Measurements from ENCODE around the gene DDX54.

DNA sequence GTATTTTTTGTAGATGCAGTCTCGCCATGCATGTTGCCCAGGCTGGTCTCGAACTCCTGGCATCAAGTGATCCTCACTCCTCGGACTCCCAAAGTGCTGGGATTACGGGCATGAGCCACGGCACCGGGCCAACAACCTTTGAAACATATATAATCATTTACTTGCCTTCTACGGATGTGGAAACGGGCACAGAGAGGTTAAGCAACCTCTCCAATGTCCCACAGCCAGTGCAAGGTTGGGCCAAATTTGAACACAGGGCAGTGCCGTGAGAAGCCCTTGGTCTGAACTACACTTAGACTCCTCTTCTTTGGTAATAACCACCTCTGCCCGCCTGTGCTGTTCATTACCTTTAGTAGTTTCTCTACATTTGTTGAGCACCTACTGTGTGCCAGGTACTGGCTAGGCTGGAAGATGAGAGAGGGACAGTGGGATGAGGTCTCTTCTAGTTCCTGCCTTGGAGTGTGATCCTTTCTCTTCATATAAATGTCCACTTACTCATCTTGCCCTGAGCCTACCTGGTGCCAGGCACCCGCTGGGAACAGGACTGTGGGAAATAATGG lies 2.2 kb downstream of the DDX54 start:
- TF ChIP-seq, protein P1, sequence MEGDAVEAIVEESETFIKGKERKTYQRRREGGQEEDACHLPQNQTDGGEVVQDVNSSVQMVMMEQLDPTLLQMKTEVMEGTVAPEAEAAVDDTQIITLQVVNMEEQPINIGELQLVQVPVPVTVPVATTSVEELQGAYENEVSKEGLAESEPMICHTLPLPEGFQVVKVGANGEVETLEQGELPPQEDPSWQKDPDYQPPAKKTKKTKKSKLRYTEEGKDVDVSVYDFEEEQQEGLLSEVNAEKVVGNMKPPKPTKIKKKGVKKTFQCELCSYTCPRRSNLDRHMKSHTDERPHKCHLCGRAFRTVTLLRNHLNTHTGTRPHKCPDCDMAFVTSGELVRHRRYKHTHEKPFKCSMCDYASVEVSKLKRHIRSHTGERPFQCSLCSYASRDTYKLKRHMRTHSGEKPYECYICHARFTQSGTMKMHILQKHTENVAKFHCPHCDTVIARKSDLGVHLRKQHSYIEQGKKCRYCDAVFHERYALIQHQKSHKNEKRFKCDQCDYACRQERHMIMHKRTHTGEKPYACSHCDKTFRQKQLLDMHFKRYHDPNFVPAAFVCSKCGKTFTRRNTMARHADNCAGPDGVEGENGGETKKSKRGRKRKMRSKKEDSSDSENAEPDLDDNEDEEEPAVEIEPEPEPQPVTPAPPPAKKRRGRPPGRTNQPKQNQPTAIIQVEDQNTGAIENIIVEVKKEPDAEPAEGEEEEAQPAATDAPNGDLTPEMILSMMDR (conservative IDR thresholded peaks at IDR 0.05) = no peak
- TF ChIP-seq EZH2 (IDR thresholded peaks at IDR 0.05; ENCODE audit: low read depth) = no peak

Measured in PC-9 (cell line).